ENCODE results near the gene MAPK8IP1.
A peak's percentile ranks its signal among the peaks of the same experiment; 100 is the strongest.
"Not testable (repeated sequence)": the region's sequence is repeated elsewhere in the genome, so short reads cannot be mapped to it uniquely, and the experiment has no call there.

MAPK8IP1 gene

DNA sequence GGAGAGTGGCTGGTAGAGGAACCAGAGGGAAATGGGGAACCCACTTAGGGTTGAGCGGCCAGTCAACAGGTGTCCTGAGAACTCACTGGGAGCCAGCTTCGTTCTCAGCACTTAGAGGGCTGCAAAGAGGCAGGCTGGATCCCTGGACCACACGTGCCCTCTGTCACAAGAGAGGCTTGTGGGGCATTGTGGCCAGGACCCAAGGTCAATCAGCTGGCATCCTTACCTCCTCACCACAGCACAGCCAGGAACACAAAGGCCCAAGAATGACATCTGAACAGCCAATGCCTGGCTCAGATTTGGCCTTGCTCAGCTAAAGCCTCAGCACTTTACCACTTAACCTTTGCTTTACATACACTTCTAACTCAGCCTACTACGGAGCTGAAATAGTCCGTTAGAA lies 7.4 kb downstream of the MAPK8IP1 start:
- no peak for DNase-seq

DNA sequence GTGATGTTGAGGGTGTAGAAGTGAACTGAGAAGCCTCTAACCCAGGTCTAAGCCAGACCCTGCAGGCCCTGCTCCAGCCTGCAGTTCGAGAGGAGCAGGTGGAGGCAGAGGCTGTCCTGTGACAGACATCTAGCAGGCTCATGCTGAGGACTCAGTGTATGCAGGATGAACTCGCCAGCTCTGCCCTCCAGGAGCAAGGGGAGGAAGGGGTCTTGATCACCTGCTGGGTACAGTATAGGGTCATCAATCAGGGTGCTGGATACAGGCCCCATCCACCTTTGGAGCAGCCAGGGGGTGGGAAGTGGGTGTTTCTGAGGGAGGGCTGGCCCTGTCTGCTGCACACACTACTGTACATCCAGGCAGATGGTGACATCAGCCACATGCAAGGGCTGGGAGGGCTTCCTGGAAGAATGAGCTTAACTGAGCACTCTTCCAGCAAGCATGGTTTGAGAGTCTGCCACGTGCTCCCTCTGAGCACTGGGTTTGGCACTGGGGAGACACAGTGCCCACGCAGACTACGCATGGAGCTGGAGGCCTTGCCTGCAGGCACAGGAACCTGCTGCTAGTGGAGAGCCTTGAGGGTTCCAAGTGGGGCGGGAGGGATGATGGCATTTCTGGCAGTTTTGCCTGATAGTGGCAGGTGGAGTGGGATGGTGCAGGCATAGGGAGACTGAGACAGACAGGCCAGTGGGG lies 9.2 kb downstream of the MAPK8IP1 start:
- DNase-seq, result no peak

DNA sequence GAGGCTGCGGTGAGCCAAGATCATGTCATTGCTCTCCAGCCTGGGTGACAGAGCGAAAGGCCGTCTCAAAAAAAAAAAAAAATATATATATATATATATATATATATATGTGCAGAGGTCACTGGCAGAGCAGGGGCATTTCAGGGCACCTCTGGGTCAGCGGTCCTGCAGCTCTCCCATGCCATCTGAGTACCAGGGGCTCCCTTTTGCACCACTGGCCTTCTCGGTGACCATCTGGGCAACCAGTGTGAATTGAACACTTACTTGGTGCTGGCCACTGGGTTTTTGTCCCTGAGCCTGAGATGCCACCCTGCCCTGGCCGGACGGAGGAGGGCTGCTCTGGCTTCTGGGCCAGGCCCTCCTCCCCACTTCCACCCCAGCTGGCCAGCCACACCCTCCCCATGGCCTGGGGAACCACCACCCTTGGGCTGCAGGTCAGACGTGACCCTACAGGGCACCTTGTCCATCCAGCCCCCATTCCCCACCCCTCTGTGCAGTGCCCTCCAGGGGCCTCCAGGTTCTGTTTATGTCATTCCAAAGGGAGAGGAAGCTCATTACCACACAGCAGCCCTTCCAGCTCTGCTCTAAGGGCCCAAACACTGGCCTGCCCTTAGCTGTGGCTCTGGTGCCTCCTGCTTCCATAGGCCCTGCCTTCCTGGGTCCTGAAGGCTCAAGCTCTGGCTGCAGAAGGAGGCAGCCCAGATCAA lies 10.3 kb downstream of the MAPK8IP1 start:
- no peak for DNase-seq

DNA sequence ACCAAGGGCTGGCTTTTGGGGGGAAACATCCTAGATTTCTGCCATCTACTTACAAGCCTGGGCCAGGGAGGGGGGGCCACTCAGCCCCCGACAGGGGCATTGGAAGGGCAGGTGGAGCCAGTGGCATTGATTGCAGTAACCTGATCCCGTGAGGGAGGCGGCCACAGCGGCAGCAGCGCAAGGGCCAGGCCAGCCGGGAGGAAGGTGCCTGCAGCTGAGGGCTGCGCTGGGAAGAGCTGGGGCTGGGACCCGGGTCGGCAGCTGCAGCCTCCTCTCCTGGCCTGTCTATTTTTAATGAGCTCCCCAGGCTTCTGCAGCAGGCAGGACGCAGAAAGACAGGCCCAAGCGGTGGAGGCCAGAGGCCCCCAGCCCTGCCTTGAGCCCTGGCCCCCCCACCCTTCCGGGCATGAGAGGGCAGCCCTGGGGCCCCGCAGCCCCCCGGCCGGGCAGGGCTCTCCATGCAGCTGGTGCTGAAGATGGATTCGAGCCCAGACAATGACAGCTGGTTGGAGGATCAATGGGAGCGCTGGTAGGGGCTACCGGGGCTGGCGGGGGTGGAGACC lies 11.1 kb downstream of the MAPK8IP1 start:
- DNase-seq, result no peak

DNA sequence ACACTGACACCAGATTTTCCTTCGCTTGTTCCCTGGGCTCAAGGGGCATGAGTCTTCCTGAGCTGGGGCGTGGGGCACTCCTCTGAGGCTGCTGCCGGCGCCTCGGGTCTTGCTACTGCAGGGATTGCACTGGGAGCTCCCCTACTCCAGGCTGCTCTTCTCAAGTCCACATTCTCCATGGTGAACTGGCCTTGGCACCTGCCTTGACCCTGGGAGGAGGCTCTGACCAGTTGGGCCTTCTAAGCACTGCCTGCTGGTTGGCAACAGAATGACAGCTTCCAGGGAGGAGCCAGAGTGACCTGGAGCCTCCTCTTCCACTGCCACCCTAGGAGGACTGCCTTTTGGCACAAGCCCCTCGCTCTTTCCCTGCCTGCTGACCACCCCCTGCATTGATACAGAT lies 12.1 kb downstream of the MAPK8IP1 start:
- no peak for DNase-seq

DNA sequence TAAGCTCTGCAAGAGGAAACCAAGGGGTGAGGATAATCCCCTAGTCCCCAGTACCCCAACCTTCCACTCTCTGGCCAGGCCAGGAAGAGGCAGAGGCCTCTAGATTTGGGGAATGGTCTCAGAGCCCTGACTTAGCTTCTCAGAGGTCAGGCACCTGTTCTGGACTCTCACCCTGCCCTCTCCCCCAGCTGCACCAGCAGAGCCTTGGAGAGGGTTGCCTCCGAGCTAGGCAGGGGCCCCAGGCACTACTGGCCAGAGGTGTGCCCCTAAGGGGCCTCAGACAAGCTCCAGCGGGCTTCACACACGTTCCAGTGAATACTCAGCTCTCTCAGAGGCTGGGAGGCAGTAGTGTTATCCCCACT lies 13.6 kb downstream of the MAPK8IP1 start:
- no peak for DNase-seq

DNA sequence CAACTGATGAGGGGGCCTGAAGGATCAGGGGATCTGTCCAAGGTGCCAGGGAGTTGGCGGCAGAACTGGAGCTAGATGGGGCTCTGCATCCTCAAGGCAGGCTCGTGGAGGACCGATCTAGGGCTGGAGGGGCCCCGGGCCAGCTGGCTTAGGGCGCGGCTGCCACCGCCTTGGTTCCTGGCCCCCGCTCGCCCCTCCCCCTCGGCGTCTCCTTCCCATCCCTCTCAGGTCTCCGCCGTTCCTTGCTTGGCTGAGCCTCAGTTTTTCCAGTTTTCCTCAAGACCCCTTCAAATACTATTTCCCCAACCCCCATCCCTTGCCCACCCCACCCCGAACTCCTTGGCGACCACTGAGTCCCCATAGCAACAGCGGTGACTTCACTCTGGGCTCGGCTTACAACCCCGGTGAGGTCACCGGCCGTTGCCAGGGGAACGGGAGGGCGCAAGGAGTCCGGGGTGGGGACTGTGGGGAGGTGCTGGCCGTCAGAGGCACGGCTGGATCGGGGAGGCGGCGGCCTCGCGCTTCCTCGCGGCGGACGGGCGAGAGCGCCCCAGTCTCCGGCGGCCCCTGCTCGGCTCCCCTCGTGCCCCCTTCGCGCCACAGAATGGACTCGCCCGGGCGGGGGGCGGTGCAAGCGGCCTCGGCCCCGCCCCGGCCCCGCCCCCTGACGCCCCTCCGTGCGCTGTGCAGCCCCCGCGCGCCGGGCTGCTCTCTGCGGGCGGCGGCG lies 14.2 kb downstream of the MAPK8IP1 start:
- peak; percentile 83 for DNase-seq

DNA sequence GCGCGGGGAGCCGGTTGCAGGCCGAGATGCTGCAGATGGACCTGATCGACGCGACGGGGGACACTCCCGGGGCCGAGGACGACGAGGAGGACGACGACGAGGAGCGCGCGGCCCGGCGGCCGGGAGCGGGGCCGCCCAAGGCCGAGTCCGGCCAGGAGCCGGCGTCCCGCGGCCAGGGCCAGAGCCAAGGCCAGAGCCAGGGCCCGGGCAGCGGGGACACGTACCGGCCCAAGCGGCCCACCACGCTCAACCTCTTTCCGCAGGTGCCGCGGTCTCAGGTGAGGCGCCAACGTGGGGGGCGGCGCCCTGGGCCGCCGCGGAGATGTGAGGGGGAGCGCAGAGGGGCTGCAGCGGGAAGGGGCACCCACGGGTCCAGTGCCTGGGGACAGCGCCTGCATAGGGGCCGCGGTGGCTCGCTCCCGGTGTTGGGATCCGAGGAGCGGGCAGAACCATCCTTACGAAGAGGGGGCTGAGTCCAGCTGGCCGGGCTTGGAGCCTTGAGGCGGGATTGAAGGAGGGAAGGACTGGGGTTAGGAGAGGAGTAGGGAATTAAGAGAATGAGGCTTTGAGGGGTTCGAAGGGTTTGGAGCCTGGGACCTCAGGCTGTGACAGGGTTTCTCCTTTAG lies 14.8 kb downstream of the MAPK8IP1 start:
- not testable (repeated sequence) for DNase-seq

DNA sequence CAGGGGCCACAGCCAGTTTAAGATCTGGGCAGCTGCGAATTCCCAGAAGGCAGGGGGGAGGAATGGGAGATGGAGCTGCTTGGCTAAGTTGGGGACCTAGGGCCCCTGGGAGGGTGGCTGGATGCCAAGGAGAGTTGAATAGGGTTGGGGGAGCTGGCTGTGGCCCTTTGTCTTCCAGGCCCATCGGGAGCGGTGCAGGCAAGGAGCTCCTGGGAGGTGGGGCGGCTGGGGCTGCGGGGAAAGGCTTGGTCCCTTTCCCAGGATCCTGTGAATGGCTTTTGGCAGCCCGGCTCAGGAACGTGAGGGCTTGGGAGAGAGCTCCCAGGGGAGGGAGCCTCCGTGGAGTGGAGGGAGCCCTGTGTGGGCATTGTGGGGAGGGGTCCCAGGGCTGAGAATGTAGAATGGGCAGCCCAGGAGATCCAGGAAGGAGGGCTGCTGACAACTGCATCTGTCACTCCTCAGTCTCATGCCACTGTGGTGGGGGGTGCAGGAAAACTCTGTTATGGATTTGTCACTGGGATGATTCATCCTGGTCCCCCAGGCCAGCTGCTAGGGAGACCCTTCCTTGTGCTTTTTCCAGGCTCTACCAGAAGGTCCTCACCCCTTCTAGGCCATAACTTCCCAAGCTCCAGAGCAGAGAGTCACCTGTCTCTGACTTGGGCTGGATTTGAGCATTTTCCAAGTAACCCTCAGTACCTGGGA lies 15.6 kb downstream of the MAPK8IP1 start:
- no peak for DNase-seq

DNA sequence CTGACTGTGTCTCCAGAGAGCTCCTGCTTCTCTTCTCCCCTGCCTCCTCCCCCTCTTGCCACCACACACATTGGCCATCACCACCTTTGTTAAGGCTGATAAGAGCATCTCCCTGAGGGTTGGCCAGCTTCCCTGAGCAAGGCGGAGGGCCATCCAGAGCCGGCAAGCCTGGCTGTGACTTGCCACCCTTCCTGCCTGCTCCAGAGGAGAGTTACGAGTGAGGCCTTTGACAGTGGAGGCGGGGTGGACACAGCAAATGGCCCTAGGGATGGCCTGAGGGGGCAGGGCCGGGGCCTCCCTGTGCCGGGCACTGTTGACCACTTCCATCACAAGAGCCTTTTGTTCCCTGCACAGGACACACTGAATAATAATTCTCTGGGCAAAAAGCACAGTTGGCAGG lies 16.2 kb downstream of the MAPK8IP1 start:
- DNase-seq, result no peak

DNA sequence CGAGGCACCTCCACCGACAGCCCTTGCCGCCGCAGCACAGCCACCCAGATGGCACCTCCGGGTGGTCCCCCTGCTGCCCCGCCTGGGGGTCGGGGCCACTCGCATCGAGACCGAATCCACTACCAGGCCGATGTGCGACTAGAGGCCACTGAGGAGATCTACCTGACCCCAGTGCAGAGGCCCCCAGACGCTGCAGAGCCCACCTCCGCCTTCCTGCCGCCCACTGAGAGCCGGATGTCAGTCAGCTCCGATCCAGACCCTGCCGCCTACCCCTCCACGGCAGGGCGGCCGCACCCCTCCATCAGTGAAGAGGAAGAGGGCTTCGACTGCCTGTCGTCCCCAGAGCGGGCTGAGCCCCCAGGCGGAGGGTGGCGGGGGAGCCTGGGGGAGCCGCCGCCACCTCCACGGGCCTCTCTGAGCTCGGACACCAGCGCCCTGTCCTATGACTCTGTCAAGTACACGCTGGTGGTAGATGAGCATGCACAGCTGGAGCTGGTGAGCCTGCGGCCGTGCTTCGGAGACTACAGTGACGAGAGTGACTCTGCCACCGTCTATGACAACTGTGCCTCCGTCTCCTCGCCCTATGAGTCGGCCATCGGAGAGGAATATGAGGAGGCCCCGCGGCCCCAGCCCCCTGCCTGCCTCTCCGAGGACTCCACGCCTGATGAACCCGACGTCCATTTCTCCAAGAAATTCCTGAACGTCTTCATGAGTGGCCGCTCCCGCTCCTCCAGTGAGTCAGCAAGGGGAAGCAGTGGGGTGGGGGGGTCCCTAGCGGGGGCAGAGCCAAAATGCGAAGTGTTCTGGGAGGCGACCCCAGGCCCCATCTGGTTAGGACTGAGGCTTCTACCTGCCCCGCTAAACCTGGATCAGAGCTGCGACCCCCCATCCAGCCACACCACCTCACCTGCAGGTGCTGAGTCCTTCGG lies 17.3 kb downstream of the MAPK8IP1 start:
- no peak for DNase-seq

DNA sequence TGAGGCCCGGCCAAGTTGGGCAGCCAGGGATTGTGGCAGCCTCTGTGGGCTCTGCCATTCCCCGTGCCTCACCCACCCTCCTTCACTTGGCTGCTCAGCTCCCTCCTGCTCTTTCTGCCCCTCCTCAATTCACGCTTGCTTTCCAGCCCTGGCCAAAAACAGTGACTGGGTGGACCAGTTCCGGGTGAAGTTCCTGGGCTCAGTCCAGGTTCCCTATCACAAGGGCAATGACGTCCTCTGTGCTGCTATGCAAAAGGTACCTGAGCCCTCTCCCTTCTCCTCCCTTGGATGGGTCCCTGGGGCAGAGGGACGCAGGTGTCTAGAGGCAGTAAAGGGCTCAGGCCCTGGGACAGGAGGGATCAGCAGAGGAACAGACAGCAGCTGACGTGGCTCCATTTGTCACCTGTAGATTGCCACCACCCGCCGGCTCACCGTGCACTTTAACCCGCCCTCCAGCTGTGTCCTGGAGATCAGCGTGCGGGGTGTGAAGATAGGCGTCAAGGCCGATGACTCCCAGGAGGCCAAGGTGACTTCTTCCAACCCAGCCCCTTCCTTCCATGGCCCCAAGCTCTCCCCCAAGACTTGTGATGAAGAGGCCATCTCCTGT lies 19.0 kb downstream of the MAPK8IP1 start:
- DNase-seq, result no peak

DNA sequence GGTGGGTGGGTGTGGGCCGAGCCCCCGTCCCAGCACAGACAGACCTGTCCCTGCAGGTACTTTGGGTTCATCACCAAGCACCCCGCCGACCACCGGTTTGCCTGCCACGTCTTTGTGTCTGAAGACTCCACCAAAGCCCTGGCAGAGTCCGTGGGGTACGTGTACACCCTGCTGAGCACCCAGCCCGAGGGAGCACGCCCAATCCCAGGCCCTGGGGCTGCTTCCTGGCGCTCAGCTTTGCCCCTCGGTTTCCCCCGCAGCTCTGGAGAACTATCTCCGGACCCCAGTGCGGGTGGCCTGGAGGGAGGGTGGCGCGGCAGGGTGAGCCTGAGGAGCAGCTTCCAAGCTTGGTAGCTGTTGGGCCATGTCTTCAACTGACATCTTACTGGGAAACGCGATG lies 19.6 kb downstream of the MAPK8IP1 start:
- no peak for DNase-seq

DNA sequence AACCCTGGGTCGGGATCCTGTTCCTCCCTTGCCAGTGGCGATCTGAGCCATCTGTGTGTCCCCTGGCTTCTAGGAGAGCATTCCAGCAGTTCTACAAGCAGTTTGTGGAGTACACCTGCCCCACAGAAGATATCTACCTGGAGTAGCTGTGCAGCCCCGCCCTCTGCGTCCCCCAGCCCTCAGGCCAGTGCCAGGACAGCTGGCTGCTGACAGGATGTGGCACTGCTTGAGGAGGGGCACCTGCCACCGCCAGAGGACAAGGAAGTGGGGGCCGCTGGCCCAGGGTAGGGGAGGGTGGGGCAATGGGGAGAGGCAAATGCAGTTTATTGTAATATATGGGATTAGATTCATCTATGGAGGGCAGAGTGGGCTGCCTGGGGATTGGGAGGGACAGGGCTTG lies 20.1 kb downstream of the MAPK8IP1 start:
- DNase-seq, result not testable (repeated sequence)

DNA sequence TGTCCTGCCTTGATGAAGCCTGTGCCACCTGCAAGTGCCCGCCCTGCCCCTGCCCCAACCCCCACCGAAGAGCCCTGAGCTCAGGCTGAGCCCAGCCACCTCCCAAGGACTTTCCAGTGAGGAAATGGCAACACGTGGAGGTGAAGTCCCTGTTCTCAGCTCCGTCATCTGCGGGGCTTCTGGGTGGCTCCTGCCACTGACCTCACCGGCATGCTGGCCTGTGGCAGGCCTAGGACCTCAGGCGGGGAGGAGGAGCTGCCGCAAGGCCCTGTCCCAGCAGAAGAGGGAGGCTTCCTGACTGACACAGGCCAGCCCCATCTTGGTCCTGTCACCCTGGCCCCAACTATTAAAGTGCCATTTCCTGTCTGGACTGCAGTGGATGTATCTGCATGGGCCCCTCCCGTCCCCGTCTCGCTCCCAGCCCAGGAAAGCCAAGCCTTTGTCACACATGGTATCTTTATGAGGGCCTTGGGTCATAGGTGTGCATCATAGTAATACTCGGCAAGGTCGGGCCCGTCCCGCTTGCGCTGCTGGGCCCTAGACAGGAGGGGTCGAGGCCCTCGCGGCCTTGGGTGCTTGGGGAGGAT lies 20.7 kb downstream of the MAPK8IP1 start:
- no peak for DNase-seq

DNA sequence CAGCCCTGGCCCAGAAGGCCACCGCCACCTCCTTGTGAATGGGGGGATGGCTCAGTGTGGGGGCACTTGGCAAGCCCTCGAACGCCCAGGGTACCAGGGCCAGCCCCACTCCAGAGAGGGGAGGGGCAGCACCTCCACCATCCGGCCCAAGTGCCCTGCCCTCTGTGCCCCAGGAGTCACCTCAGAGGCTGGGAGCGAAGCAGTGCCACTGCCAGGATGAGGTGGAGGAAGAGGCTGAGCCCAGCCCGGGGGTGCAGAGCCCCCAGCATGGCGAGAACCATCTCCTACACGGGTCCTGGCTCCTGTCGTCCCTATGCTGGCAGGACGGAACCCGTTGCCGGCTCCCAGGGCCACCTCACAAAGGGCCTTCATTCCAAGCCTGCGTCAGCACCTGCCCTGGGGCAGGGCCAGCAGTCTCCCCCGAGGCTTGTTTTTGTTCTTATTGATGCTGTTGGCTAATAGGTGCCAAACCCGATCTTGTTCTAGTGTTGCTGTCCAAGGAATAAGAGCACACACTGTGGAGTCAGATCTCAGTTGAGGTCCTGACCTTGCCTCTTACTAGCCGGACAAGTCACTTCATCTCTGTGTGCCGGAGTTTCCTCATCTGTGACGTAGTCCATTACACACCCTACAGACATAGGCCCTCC lies 21.6 kb downstream of the MAPK8IP1 start, which contains the start of gene FREY1:
FREY1 (minus strand) TSS at position 307 of the 647 bp plus-strand sequence; CDS start at position 281, 26 bp downstream.
- no peak for DNase-seq

DNA sequence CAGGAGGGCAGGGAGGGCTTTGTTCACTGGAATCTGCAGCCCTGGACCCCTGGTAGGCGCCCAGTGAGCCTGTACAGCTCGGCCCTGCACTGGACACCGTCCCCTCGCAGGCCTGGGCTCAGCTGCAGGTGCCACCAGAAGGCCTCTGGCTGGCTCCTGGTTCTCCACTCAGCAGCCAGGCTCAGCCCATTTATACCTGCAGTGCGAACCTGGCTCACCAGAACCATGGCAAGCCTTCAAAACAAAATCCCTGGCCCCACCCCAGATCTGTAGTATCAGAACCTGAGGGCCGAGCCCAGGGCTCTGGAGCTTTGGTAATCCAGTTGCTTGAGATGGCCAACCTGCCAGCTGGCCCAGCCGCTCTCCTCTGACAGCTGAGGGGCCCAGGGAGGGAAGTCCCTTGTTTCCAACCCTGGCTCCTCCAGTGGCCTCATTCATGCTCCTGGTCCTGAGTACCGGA lies 22.5 kb downstream of the MAPK8IP1 start:
- DNase-seq, result no peak

DNA sequence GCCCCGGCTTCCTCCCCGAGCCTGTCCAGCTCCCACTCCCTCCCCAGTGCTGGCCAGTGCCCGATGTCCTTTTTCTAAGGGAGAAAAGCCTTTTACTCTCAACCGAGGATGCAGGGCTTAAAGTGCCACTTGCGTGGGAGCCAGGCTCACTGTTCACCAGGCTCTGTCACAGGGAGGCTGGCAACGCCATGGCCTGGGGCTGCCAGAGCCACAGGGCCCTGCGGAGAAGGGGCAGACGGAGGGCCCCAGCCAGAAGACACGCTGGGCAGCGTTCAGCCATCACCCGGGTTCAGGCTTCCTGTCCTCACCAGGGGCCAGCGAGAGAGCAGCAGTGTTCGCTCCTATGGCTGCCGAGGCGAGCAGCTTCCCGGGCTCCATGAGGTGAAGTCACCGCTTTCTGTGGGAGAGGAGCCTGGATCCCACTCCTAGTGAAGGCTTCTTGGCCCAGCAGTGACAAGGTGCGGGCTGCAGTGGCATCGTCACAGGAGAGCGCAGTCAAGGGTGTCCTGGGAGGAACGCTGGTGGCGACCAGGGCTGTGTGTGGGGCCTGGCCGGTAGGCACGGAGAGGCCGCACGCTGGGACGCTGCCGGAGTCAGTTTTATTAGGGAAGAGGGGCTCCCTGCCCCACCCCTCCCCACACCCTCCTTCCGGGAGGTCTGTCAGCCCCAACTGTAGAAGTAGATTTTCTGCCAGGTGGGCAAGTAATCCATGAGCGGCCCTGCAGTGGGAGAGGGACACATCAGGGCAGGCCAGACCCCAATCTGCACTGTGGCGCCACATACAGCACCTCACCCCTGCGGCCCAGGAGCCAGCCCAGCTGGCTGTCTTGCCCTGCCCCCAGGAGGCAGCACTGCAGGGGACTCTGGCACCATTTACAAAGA lies 24.4 kb downstream of the MAPK8IP1 start:
- no peak for DNase-seq

DNA sequence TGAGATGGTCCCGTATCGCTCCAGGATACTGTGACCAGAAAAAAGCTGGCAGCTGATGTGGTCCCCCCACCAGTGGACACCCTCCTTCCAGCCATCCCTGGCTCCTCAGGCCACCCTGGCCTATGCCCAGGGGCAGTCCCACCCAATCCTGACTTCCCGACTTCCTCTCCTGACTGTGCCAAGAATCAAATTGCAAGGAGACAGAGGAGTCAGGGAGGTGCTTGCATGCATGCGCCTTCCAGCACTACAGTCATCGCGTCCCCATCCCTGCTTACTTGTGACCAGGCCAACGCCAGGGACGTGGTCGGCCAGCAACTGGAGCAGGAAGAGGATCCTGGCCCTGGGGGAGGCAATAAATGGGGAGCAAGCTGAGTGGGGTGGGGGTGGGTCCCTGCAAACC lies 25.2 kb downstream of the MAPK8IP1 start:
- no peak for DNase-seq
